ENCODE data around the gene EGF. TPM values are rescaled to one million over a fixed set of nuclear protein-coding genes. Genes with fewer than 3 reads are reported as not detected.

EGF gene
- total and polyA plus RNA-seq, 11 donors, result 1.3 to 15.0 (median 8.8) TPM

DNA sequence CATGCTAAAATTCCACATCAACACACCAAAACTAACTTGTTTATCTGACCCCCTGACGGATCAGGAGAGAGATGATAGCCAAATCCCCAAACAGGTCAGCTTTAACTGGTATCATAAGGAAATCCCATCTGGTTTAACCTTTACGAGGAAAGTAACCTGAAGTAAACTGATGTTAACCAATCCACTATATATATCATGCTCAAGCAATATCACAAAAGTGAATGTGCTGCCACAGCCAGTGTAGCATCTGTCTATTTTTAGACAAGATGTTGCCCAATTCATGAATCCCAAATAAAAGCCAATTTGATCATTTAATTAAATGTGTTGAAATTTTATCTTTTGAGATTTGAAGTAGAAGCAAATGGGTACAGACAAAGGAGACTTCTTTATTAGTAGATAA is 44.5 kb downstream of the EGF start:
- 91 to 92% (median 92%) methylated on average over 2 of the region's 2 CpGs for WGBS, 4 donors
- intact Hi-C loops (cut with DNase I), result no loop called here
- Histone ChIP-seq H3K27ac (no peak overlapping the region), H3K27me3 (no peaks in the 10 kb centered on the region), H3K4me1 (no peaks in the 10 kb centered on the region), H3K9me3 (no peaks in the 10 kb centered on the region), H3K36me3 (no peaks in the 10 kb centered on the region), H3K4me3 (no peak overlapping the region)
- no peak for TF ChIP-seq POLR2A (IDR thresholded peaks at IDR 0.05)
- TF ChIP-seq, protein P1, sequence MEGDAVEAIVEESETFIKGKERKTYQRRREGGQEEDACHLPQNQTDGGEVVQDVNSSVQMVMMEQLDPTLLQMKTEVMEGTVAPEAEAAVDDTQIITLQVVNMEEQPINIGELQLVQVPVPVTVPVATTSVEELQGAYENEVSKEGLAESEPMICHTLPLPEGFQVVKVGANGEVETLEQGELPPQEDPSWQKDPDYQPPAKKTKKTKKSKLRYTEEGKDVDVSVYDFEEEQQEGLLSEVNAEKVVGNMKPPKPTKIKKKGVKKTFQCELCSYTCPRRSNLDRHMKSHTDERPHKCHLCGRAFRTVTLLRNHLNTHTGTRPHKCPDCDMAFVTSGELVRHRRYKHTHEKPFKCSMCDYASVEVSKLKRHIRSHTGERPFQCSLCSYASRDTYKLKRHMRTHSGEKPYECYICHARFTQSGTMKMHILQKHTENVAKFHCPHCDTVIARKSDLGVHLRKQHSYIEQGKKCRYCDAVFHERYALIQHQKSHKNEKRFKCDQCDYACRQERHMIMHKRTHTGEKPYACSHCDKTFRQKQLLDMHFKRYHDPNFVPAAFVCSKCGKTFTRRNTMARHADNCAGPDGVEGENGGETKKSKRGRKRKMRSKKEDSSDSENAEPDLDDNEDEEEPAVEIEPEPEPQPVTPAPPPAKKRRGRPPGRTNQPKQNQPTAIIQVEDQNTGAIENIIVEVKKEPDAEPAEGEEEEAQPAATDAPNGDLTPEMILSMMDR (IDR thresholded peaks at IDR 0.05), result no peak
- no peak for DNase-seq
- ATAC-seq, result no peak

DNA sequence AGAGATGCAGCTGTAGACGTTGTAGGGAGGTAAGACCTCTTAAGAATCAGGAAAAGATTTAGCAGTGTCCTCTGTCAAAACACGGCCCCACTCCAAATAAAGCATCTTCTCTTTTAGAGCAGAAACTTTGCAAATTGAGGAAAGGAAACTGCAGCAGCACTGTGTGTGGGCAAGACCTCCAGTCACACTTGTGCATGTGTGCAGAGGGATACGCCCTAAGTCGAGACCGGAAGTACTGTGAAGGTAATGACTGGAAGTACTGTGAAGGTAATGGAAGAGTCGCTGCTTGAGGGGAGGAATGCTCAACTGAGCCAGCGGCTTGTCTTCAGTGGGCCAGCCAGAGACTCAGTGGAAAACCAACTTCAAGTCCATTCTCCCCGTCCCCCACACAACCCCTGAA is 46.5 kb downstream of the EGF start:
- WGBS, 4 donors, result 86 to 90% (median 88%) methylated on average over 8 of the region's 8 CpGs
- Histone ChIP-seq H3K27ac (no peak overlapping the region), H3K4me3 (no peak overlapping the region), H3K9me3 (no peaks in the 10 kb centered on the region), H3K27me3 (no peaks in the 10 kb centered on the region), H3K36me3 (no peaks in the 10 kb centered on the region), H3K4me1 (no peaks in the 10 kb centered on the region)
- TF ChIP-seq POLR2A (IDR thresholded peaks at IDR 0.05), result no peak
- TF ChIP-seq, protein P1 (IDR thresholded peaks at IDR 0.05), result no peak
- ATAC-seq, result no peak
- DNase-seq, result no peak
- intact Hi-C loops (cut with DNase I), result no loop called here

DNA sequence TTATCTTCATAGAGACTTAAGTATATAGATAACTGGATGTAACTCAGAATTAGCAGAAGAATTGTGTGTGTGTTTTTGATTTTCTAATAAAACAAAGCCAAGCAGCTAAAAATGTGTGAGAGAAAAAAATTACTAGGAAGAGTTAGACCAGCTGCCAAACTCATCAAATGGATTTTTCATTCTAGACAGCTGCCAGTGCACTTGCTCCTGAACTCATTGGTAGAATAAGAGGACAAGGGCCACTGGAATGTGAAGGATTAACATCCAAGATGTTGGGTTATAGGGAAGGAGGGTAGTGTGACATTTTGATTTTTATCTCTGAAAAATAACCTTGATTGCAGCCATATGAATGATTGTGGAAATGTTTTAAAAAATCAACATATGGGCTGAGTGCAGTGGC is 49.7 kb downstream of the EGF start:
- TF ChIP-seq POLR2A (IDR thresholded peaks at IDR 0.05), result no peak
- TF ChIP-seq, protein P1 (IDR thresholded peaks at IDR 0.05), result no peak
- intact Hi-C loops (cut with DNase I), result no loop called here
- Histone ChIP-seq H3K36me3 (no peaks in the 10 kb centered on the region), H3K27me3 (no peaks in the 10 kb centered on the region), H3K4me3 (no peak overlapping the region), H3K9me3 (no peaks in the 10 kb centered on the region), H3K4me1 (no peaks in the 10 kb centered on the region), H3K27ac (no peak overlapping the region)
- DNase-seq (no peak), ATAC-seq (no peak)

DNA sequence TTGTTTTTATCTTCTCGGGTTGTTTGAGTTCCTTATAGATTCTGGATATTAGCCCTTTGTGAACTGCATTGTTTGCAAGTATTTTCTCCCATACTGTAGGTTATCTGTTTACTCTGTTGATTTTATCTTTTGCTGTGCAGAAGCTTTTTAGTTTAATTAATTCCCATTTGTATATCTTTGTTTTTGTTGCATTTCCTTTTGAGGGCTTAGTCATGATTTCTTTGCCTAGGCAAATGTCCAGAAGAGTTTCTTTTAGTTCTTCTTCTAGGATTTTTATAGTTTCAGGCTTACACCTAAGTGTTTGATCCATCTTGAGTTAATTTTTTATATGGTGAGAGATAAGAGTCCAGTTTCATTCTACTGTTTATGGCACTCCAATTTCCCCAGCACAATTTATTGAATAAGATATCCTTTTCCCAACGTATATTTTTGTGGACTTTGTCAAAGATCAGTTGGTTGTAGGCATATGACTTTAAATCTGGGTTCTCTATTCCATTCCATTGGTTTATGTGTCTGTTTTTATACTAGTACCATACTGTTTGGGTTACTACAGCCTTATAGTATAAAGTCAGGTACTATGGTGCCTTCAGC is 54.3 kb downstream of the EGF start:
- DNase-seq (no peak), ATAC-seq (no peak)
- H3K36me3 ChIP-seq, result no peaks in the 10 kb centered on the region
- no peak for TF ChIP-seq POLR2A (IDR thresholded peaks at IDR 0.05)
- TF ChIP-seq, protein P1 (IDR thresholded peaks at IDR 0.05), result no peak
- H3K4me3 ChIP-seq, result no peak overlapping the region
- H3K27ac ChIP-seq, result no peak overlapping the region
- no peaks in the 10 kb centered on the region for H3K9me3 ChIP-seq
- peaks cover 0 to 10% (median 0%) of the 10 kb centered on the region in 12 donors for H3K4me1 ChIP-seq
- intact Hi-C loops (cut with DNase I), result no loop called here
- no peaks in the 10 kb centered on the region for H3K27me3 ChIP-seq
- 85 to 91% (median 86%) methylated on average over 2 of the region's 2 CpGs for WGBS, 4 donors

All from heart left ventricle (tissue), 16 donors.